Panc1 (cell line): ENCODE data around the gene CDC14B. TPM values are rescaled to one million over a fixed set of nuclear protein-coding genes. Genes with fewer than 3 reads are reported as not detected.

Experiments
- ATAC-seq: fragments of 200-7000 bp; cut with Tn5 transposase; 2 replicates; pipeline ENCODE4 v1.9.1; 2020; ENCODE audit warnings: mild to moderate bottlenecking, moderate library complexity
- BruUV-seq: library from RNA; stranded (reverse); fragments of 400-500 nt; replicated peaks from 2 replicates; lab custom pipeline; 2021; lab: Mats Ljungman, UMichigan
- CTCF ChIA-PET: fragments of 300-600 bp; sonication (Branson Sonifier 250); formaldehyde crosslinking; loops from one replicate; lab custom pipeline; 2022; ENCODE audit warnings: antibody characterized with exemption; lab: Charles Lee
- POLR2A ChIA-PET: fragments of 300-600 bp; sonication (Branson Sonifier 250); formaldehyde crosslinking; loops from one replicate; lab custom pipeline; 2022; ENCODE audit warnings: antibody characterized with exemption; lab: Charles Lee
- DNase-seq: peaks from one replicate; pipeline ENCODE4 v3.0.0-alpha.2; 2010; ENCODE audit warnings: low read depth, low spot score
- H3K27ac ChIP-seq: 2 replicates; pipeline ENCODE4 v1.5.1; 2011; ENCODE audit warnings: mild to moderate bottlenecking, low read length, inconsistent platforms
- H3K27me3 ChIP-seq: fragments of 200-500 bp; sonication (Bioruptor generic); 2 replicates; pipeline ENCODE4 v1.6.0; 2014; ENCODE audit warnings: low read length, inconsistent platforms; ENCODE audit not compliant: control insufficient read depth, insufficient read depth
- H3K36me3 ChIP-seq: fragments of 200-500 bp; sonication (Bioruptor generic); 2 replicates; pipeline ENCODE4 v1.5.1; 2014; ENCODE audit warnings: inconsistent platforms, mild to moderate bottlenecking, low read length, moderate library complexity; ENCODE audit not compliant: control insufficient read depth, insufficient read depth
- H3K4me1 ChIP-seq: 2 replicates; pipeline ENCODE4 v1.5.1; 2011; ENCODE audit warnings: inconsistent platforms, mild to moderate bottlenecking, low read length, moderate library complexity; ENCODE audit not compliant: control insufficient read depth, insufficient read depth
- H3K4me3 ChIP-seq, 2 experiments: 2 replicates each; pipeline ENCODE4 v1.5.1; 2011 to 2012; ENCODE audit warnings: low read depth in 2 of 2, low read length in 2 of 2, mild to moderate bottlenecking in 2 of 2, inconsistent platforms in 1 of 2, moderate library complexity in 1 of 2
- H3K9me3 ChIP-seq: fragments of 200-500 bp; sonication (Bioruptor generic); 2 replicates; pipeline ENCODE4 v1.5.1; 2014; ENCODE audit warnings: low read depth, mild to moderate bottlenecking, inconsistent platforms, low read length, moderate library complexity; ENCODE audit not compliant: control insufficient read depth, insufficient read depth
- POLR2AphosphoS5 ChIP-seq: IDR thresholded peaks from 2 replicates; pipeline ENCODE4 v1.6.1; 2012; ENCODE audit warnings: mild to moderate bottlenecking, low read depth, low read length, moderate library complexity
- SIN3A ChIP-seq: IDR thresholded peaks from 2 replicates; pipeline ENCODE4 v1.6.1; 2012; ENCODE audit warnings: low read depth, mild to moderate bottlenecking, low read length, moderate library complexity, borderline replicate concordance; ENCODE audit not compliant: insufficient read depth
- TCF7L2 ChIP-seq: IDR thresholded peaks from 2 replicates; pipeline ENCODE4 v1.6.1; 2011; ENCODE audit warnings: mild to moderate bottlenecking, low read depth, low read length, inconsistent platforms
- in situ Hi-C: cut with HindIII; loops from 2 replicates; pipeline ENCODE4 v1.10.0; 2016; ENCODE audit warnings: low sequenced_read_pairs, low pct_unique_long_range_greater_than_20kb
- intact Hi-C: fragments of 100-400 bp; cut with micrococcal nuclease; formaldehyde crosslinking; loops from one replicate; pipeline ENCODE4 v1.10.0; 2022; ENCODE audit not compliant: unreplicated experiment
- total RNA-seq: library from RNA; stranded (reverse); gene quantifications from one replicate; pipeline ENCODE4 v1.2.1, GENCODE V29; 2021; ENCODE audit not compliant: unreplicated experiment
- TF ChIP-seq, protein P1 (sequence below), 2 experiments: IDR thresholded peaks; 2 replicates each; pipeline ENCODE4 v1.6.1; 2011 to 2012; ENCODE audit warnings: low read depth in 2 of 2, control low read depth in 1 of 2, low read length in 1 of 2, mild to moderate bottlenecking in 1 of 2, moderate library complexity in 1 of 2; ENCODE audit not compliant: insufficient read depth in 1 of 2
- TF ChIP-seq, protein P2 (sequence below): fragments of 450-650 bp; IDR thresholded peaks from 2 replicates; pipeline ENCODE4 v1.5.1; 2017; ENCODE audit warnings: mild to moderate bottlenecking

Gene CDC14B
- total RNA-seq, 1 experiment from 2014 or later = 11.8 TPM

DNA sequence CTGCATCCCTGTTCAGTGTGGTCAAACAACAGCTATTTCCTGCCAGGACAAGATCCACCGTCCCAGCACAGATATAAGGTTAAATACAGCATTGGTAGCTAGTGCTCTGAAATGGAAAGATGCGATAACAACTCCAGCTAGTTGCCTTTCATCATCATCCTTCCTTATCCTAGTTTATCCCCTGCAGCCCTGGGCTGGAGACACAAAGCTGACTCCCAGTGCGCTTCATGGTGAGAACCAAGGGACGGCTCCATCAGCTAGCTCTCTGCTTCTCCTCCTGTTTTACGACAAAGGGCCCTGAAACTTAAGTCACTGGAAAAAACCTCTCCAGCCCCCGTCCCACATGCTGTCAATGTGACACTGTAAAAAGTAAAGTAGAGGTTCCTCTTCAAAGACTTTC lies 37.9 kb downstream of the CDC14B start:
- H3K4me3 ChIP-seq = no peak overlapping the region
- no peaks in the 10 kb centered on the region for H3K36me3 ChIP-seq
- intact Hi-C loops = no loop called here
- ChIA-PET CTCF (no interaction called here), POLR2A (no interaction called here)
- DNase-seq (no peak), ATAC-seq (no peak)
- H3K27ac ChIP-seq = no peak overlapping the region
- H3K9me3 ChIP-seq = no peaks in the 10 kb centered on the region
- no TSS peak for BruUV-seq
- H3K27me3 ChIP-seq = no peaks in the 10 kb centered on the region
- in situ Hi-C loops = no loop called here
- TF ChIP-seq POLR2AphosphoS5 (no peak), TCF7L2 (no peak), SIN3A (no peak)
- TF ChIP-seq, protein P1, sequence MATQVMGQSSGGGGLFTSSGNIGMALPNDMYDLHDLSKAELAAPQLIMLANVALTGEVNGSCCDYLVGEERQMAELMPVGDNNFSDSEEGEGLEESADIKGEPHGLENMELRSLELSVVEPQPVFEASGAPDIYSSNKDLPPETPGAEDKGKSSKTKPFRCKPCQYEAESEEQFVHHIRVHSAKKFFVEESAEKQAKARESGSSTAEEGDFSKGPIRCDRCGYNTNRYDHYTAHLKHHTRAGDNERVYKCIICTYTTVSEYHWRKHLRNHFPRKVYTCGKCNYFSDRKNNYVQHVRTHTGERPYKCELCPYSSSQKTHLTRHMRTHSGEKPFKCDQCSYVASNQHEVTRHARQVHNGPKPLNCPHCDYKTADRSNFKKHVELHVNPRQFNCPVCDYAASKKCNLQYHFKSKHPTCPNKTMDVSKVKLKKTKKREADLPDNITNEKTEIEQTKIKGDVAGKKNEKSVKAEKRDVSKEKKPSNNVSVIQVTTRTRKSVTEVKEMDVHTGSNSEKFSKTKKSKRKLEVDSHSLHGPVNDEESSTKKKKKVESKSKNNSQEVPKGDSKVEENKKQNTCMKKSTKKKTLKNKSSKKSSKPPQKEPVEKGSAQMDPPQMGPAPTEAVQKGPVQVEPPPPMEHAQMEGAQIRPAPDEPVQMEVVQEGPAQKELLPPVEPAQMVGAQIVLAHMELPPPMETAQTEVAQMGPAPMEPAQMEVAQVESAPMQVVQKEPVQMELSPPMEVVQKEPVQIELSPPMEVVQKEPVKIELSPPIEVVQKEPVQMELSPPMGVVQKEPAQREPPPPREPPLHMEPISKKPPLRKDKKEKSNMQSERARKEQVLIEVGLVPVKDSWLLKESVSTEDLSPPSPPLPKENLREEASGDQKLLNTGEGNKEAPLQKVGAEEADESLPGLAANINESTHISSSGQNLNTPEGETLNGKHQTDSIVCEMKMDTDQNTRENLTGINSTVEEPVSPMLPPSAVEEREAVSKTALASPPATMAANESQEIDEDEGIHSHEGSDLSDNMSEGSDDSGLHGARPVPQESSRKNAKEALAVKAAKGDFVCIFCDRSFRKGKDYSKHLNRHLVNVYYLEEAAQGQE (IDR thresholded peaks at IDR 0.05; ENCODE audit: insufficient read depth in 1 of 2, low read depth in 2 of 2, low read length in 1 of 2) = no peak
- TF ChIP-seq, protein P2, sequence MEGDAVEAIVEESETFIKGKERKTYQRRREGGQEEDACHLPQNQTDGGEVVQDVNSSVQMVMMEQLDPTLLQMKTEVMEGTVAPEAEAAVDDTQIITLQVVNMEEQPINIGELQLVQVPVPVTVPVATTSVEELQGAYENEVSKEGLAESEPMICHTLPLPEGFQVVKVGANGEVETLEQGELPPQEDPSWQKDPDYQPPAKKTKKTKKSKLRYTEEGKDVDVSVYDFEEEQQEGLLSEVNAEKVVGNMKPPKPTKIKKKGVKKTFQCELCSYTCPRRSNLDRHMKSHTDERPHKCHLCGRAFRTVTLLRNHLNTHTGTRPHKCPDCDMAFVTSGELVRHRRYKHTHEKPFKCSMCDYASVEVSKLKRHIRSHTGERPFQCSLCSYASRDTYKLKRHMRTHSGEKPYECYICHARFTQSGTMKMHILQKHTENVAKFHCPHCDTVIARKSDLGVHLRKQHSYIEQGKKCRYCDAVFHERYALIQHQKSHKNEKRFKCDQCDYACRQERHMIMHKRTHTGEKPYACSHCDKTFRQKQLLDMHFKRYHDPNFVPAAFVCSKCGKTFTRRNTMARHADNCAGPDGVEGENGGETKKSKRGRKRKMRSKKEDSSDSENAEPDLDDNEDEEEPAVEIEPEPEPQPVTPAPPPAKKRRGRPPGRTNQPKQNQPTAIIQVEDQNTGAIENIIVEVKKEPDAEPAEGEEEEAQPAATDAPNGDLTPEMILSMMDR = no peak
- no peaks in the 10 kb centered on the region for H3K4me1 ChIP-seq

DNA sequence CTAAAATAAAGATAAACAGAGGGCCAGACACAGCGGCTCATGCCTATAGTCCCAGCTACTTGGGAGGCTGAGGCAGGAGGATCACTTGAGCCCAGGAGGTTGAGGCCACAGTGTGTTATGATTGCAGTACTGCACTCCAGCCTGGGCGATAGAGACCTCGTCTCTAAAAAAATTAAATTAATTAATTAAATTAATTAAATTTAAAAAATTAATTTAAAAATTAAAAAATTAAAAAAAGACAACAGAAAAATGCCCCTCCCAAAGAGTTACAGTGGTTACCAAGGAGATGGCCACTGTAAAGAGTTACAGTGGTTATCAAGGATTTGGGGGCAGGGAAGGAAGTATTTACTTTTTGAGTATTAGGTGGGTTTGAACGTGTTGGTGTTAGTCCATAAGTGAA lies 38.3 kb downstream of the CDC14B start:
- Histone ChIP-seq H3K36me3 (no peaks in the 10 kb centered on the region), H3K4me1 (no peaks in the 10 kb centered on the region), H3K4me3 (no peak overlapping the region), H3K27me3 (no peaks in the 10 kb centered on the region), H3K9me3 (no peaks in the 10 kb centered on the region), H3K27ac (no peak overlapping the region)
- in situ Hi-C loops (no loop called here), intact Hi-C loops (no loop called here)
- TF ChIP-seq POLR2AphosphoS5 (no peak), SIN3A (no peak), TCF7L2 (no peak)
- TF ChIP-seq, protein P1 (IDR thresholded peaks at IDR 0.05; ENCODE audit: insufficient read depth in 1 of 2, low read depth in 2 of 2, low read length in 1 of 2) = no peak
- TF ChIP-seq, protein P2 = no peak
- DNase-seq (no peak), ATAC-seq (no peak)
- no TSS peak for BruUV-seq
- CTCF ChIA-PET = no interaction called here
- POLR2A ChIA-PET = no interaction called here
